Measurements from ENCODE around the gene COG4.

The COG4 gene

DNA sequence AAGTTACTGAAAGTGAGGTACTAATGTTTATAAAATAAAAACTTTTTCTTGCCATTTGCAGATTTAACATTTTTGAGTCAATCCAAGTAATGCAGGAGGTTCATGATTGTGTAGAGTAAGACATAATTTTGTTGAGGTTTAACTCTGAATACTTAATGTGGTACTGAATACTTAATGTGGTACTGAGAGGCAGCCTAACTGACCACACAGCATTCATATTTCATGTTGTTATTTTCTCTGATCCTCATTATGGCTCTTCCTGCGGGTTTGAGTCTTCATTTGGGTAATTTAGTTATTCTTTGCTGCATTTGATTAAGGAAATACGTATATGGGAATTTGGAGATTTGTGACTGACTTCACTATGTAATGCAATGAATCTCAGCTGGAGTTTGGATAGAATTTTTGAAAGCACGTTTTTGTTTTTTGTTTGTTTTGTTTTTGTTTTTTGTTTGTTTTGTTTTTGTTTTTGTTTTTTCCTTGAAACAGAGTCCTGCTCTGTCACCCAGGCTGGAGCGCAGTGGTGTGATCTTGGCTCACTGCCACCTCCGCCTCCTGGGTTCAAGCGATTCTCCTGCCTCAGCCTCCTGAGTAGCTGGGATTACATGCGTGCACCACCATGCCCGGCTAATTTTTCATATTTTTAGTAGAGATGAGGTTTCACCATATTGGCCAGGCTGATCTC lies 4.1 kb upstream of the COG4 start:
- DNase-seq (ENCODE audit: low read depth) = no peak

DNA sequence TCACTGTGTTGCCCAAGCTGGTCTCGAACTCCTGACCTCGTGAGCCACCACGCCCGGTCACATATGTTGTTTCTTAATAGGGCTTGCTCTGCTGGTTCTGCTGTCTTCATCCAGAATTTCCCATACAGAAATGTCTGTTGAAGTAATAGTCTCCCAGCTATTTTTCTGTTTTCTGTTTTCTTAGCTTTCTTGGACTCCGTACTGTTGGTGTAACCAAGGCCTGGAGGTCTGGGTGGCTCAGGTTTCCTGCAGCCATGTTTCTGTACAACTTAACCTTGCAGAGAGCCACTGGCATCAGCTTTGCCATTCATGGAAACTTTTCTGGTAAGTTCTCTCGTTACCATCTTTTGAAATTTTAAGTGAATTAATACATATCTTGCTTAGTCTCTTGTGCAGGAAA lies 3.0 kb upstream of the COG4 start:
- DNase-seq (ENCODE audit: low read depth) = no peak

DNA sequence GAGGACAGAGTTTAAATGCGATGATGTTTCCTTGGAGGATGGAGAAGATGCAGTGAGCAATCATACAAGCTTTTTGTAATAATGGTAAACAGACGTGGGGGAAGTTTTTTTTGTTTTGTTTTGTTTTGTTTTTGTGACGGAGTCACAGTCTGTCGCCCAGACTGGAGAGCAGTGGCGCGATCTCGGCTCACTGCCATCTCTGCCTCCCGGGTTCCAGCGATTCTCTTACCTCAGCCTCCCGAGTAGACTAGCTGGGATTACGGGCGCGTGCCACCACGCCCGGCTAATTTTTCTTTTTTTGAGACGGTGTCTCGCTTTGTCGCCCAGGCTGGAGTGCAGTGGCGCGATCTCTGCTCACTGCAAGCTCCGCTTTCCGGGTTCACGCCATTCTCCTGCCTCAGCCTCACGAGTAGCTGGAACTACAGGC lies 1.1 kb upstream of the COG4 start:
- peak; percentile 3 for DNase-seq (ENCODE audit: low read depth)

DNA sequence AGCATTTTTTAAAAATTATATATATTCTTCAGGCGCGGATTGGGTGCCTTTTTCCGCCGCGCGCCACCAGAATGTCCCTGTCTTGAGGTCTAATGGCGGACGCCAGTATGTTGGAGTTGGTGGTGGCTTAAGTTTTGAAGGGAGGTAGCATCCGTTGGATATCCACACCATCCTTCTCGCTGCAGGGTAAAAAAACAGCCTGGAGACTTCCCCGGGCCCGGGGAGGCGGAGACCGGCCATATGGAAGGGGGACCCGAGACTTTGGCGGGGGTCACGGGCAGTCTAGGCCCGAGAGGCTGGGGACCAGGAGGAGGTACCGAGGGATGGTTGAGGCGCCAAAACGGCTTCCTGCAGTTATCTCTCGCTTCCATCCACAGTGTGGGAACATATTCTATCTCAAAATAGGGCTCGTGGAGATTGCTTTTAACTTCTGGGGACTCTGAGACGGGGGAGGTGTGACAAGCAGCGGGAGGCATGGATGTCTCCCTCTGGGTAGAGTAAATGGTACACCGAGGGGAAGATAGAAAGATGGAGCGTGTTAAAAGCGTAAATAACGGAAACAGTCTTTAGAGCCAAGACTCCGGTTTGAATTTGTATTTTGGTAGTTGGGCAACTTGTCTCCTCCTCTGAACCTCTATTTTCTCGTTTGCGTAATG lies 517 bp upstream of the COG4 start, which contains the start of gene SF3B3:
Gene SF3B3 (plus strand): TSS at position 74 of the 656 bp plus-strand sequence. CDS start 2,841 bp downstream, outside the sequence.
- peak; percentile 58 for DNase-seq (ENCODE audit: low read depth)

DNA sequence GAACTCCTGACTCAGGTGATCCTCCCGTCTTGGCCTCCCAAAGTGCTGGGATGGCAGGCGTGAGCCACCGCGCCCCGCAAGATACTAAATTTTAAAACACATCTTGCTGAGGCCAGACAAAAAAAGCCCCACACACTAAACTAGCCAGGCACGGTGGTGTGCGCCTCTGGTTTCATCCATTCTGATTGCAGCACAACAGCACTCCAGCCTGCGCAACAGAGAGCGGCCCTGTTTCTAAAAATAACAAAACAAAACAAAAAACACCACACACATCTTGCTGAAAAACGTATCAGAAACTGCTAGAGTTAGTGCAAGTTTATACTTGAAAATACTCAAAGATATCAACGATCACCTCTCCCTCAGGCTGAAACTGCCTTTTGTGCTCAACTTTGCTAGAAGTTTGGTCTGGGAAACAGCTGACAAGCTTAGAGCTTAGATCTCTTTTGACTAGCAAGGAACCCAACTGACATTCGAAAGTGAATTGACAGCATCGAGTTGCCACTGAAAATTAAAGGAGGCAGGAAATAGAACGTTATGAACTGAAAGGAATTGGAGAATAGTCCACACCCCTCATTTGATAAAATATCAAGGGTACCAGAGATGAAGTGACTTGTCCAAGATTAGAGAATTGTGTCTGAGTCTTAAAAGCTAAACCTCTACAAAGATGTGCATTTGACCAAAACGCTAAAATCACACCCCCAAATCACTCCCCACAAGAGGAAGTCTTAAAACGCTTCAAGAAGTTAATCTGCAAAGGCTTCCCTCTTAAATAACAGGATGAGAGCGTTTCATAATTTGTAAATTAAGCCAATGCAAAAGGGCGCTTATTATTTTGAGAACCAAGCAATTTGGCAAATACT lies 908 bp downstream of the COG4 start:
- DNase-seq (ENCODE audit: low read depth) = no peak

DNA sequence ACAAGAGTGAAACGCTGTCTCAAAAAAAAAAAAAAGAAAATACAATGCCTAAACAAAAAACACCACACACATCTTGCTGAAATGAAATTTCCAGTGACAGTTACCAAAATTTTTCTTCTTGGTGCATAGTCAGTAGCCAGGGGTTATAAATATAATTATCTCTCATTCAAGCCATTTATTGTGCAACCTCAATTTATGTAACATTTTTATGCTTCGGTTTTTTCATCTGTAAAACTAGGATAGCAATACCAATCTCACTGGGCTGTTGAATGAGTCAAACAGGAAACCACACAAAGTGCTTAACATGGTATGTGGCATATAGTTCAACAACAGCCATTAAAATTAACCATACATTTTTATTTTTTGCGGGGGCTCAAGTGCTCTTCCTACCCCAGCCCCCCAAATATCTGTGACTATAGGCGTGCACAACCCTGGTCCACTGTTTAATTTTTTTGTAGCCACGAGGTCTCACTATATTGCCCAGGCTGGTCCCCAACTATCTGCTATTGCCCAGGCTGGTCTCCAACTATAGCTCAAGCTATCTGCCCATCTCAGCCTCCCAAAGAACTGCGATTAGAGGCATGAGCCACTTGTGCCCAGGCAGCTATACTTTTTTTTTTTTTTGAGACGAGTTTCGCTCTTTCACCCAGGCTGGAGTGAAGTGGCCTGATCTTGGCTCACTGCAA lies 2.6 kb downstream of the COG4 start:
- DNase-seq (ENCODE audit: low read depth) = no peak

DNA sequence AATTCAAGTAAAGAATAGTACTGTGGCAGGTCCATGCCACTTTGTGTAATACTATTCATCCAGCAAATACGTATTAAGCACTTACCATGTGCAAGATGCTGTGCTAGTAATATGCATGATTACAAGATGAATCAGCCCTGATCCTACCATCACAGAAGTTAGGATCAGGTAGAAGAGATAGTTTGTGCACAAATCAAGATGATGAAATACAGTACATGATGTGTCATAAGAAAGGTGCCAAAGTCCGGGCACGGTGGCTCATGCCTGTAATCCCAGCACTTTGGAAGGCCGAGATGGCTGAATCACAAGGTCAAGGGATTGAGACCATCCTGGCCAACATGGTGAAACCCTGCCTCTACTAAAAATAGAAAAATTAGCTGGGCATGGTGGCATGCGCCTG lies 10.9 kb downstream of the COG4 start:
- DNase-seq (ENCODE audit: low read depth) = no peak

DNA sequence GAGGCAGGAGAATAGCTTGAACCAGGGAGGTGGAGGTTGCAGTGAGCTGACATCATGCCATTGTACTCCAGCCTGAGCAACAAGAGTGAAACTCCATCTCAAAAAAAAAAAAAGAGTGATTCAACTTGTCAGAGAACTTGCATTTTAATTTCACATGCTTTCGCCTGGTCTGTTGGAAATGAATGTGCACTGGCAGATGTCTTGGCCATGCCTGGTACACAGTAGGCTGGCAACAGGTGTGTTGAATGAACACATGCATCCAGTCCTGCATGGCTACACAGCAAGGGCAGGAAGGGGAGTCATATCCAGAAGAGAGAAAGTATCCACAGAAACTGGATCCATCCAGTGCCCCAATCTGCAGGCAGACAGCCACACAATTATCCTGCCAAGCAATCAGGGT lies 11.5 kb downstream of the COG4 start:
- no peak for DNase-seq (ENCODE audit: low read depth)

DNA sequence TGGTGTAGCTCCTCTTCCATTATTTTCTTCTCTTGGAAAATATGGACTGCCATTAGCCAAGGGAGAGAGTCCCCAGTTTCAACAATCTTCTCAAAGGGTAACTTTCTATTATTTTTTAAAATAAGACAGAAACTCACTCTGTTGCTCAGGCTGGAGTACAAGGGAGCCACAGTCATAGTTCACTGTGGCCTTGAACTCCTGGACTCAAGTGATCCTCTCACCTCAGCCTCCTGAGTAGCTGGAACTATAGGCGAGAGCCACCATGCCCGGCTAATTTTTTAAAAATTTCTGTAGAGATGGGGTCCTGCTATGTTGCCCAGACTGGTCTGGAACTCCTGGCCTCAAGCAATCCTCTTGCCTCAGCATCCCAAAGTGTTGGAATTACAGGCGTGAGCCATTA lies 13.1 kb downstream of the COG4 start:
- no peak for DNase-seq (ENCODE audit: low read depth)

DNA sequence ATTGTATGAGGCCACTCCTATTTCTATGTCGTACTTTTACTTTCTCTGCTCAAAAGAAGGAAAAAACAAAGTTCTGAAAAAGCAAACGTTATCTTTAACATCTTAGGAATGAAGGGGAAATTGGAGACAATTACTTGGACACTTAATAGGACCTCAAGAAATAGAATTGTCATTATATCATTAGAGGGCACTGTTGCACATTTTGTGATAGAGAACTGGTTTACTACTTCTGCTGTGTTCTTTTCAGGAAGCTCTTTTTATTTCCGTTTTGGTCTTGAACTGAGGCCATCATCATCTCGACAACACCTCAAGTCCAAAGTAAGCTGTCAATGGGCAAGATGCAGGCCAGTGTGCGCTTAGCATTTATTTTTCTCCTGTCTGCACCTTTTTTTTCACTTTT lies 14.6 kb downstream of the COG4 start:
- no peak for DNase-seq (ENCODE audit: low read depth)

DNA sequence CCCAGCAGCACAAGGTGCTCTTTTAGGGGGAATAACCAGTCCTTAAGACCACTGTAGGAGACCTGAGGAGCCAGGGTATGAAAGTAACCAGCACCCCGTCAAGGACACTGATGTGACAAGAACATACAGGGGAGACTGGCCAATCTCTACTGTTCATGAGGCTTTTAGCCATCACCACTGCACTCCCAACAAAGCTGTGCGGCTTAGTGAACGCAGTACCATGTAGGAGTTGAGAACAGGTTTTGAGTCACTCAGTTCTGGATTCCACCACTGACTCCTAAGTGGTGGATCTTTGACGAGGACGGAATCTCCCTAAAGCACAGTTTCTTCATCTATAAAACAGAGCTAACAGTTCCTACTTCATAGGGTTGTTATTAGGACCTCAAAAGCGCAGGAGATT lies 26.8 kb downstream of the COG4 start:
- DNase-seq (ENCODE audit: low read depth) = no peak

DNA sequence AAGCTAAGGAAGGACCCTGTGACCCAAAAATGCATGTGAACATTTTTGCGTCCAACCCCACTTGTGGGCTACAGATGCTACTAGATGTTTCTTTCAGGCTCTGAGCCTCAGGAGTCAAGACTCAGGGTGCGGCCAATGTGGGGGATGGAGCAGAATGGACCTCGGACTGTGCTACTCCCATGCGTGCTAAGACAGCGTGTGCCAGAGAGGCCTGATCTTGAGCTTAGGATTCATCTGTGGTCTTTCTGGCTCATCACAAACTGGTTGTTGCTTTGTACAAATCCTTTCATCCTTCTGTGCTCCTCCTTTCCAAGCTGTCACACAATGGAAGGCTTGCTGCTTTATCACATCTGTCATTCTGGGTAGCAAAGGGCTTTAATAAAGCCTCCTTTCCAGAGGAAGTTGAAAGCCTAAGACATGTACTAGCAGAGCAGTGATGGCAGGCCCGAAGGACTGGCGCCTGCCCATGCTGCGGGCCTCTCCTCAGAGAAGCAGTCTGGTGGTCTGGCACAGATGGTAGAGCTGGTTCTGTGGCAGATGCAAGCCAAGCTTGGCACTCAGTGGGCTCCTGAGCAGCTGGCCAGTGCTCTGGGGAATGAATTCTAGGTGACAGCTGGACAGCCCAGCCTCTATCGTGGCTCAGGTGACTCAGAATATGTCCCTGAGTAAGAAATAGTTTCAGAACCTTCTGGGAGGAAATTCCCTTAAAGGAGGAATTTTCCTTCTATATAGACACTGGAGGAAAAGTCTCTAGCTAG lies 27.8 kb downstream of the COG4 start:
- DNase-seq (ENCODE audit: low read depth) = no peak

DNA sequence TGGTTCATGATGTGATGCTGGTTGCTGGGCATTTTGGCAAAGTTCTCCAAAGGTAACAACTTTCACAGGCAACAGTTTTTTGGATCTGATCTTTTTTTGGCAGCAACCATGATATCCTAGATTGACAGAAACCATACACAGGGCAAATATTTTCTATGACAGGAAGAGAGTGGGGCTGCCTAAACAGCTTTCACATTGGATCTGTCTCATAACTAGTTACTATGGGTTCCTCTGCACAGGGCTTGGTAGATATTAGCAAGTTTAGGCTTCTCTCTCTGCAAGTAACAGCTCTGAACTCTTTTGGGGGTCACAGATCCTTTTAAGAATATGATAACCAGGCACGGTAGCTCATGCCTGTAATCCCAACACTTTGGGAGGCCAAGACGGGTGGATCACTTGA lies 28.6 kb downstream of the COG4 start:
- no peak for DNase-seq (ENCODE audit: low read depth)

DNA sequence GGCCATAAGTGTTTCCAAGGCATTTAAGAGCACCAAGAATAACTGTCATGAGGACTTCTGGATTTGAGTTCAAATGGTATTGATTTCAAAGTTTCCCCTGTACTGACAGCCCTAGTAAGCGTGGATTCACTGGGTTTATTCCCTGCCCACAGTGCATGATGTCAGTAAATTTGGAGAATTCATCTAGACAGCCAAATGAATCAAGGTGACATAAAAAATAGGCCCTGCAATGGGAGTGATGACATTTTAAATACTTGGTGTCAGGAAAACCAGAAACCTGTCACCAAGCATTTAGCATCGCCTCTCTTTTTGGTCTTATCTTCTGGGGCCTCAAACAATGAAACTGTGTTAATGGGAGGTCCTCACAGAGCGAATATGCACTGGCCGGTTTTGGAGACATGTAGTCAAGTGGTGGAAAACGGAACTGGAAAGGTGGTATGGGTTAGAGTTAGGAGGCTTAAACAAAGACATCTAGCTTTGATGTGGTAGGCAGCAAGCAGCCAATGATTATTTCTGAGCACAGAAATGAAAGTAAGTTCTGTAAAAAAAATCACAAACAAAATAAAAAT lies 29.1 kb downstream of the COG4 start:
- DNase-seq (ENCODE audit: low read depth) = no peak

DNA sequence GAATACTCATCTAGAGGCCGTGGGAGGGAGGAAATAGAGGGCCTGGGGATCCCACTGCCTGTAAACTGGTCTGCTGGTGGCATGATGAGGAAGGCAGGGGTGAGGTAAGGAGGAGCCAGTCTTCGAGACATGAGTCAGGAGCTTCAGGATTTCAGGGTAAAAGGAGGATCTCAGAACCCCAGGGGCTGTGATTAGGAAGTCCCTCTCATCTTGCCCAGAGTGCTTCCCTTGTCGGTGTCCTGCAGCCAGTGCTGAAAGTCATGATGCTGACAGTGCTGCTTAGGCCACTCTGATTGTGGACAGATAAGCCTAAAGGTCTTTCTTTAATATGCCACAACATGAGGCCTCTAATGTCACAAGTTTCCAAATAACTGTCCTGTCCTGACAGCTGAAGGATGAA lies 29.6 kb downstream of the COG4 start:
- DNase-seq (ENCODE audit: low read depth) = no peak

DNA sequence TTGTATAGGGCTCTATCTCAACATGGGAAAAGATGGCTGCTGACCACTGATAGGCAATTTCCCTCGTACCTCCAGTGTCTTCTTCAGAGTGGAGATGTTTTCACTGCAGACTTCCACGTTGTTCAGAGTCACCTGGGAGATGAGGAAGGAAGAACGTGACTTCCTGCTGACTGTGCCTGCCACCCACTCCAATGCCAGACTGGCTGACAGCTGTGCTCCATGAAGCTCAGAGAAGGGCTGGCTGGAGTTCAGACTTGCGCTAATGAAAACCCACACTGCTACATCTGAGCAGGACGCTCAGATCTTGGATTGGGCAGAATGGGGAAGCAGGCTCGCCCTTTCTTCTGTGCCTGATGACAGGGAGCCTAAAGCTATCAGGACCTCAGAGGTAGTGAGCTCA lies 33.1 kb downstream of the COG4 start:
- DNase-seq (ENCODE audit: low read depth) = no peak

DNA sequence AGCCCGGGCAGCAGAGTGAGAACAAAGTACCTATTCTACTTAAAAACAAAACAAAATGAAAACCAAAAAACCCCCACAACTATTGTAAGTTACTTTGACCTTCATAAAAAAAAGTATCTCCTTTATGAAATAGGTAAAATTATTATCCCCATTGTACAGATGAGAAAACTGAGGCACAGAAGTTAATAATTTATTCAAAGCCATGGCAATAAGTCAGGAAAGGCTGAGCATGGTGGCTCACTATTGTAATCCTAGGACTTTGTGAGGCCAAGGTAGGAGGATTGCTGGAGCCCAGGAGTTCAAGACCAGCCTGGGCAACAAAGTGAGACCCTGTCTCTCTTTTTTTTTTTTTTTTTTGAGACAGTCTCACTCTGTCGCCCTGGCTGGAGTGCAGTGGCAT lies 38.5 kb downstream of the COG4 start:
- no peak for DNase-seq (ENCODE audit: low read depth)

DNA sequence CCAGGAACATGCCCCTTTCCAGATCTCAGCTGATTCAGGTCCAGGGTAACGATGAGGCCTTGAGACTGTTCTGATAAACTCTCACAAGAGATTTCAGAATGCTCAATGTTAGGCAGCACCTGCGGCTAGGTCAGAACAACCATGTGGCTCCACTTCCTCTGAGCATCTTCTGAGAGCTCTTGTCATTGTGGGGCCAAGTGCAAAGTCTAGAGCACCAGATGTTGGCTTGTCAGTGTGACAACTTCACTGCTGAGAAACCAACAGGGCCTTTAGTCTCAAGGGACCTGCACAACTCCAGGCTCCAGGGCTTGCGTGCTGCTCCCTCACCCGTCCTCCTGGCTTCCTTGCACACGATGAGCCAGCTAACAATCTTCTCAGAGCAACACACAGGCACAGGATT lies 39.9 kb downstream of the COG4 start:
- DNase-seq (ENCODE audit: low read depth) = no peak

DNA sequence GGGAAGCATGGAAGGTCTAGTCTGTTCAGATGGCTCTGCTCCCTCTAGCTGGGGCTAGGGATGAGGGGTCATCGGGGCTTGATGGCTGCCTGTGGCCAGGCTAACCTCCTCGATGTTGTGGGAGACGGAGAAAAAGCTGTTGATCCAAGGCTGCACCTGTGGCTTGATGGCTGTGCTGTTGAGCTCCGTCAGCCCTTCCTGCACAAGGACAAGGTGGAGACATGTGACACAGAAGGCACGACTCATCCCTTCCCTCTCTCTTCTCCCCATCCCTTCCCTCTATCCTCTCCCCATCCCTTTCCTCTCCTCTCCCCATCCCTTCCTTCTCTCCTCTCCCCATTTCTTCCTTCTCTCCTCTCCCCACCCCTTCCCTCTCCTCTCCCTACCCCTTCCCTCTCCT lies 40.7 kb downstream of the COG4 start:
- DNase-seq (ENCODE audit: low read depth) = no peak

DNA sequence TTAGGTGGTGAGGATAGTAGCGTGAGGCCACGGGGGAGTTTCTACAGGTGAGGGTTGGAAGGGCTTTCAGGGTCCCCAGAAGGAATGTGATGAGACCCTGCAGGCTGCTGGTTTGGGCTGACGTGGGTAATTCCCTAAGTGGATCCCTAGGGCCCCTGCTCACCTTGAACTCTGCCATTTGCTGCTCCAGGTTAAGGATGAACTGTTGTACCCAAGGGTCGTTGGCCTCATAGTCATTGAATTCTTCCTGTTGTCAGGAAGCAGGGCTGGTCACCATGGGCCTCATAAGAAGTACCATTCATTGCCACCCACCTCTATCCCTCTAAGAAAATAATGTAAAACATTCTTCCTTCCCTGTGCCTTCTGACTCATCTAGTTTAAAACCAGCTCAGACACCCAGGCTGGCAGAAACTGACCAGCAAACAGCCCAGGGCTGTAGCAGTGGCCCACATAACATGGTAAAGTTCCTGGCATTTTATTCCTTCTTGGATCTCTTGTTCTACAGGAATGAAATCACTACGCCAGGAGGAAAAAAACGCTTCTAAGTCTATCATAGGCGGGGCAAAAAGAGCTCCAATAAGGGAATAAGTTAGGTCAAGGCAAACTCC lies 41.3 kb downstream of the COG4 start:
- DNase-seq (ENCODE audit: low read depth) = no peak

Measured in activated T-helper 9 cell treated with anti-CD3 and anti-CD28 coated beads, Interleukin-2, amount 50 U/mL, for 16 hours (primary cell).